H54 (cell line): Measurements from ENCODE around the gene C14orf180.

Experiments
- DNase-seq: peaks from one replicate; pipeline ENCODE4 v3.0.0; 2011; ENCODE audit warnings: low spot score, mixed read lengths; ENCODE audit not compliant: insufficient read length
- FAIRE-seq: peaks from 3 replicates; lab custom pipeline; 2011; peaks lifted over from hg19 to GRCh38; lab: Jason Lieb, UNC
- POLR2A ChIP-seq: IDR thresholded peaks from 2 replicates; pipeline ENCODE4 v1.6.1; 2011; ENCODE audit warnings: low read depth, mild to moderate bottlenecking, low read length

The C14orf180 gene

DNA sequence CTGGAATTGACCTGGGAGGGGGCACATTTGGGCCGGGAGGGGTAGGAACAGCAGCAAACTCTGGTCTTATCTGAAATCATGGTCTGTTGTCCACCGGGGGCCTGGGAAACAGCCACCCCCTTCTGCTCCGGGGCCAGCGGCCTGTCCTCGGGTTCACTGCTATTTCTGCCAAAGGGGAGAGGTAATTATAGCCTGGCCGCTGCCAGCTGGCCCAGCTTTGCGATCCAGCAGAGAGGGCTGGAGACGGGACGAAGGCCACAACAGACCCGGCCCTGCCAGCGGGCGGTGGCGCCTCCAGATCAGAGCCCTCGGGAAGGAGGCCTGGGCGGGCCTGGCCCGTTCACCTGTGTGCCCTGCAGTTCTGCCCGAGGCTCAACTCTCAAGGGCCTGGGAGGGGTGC lies at the start of gene C14orf180:
C14orf180 (plus strand) TSS at position 258 of the 400 bp plus-strand sequence. CDS start 6,667 bp downstream, outside the sequence.
- TF ChIP-seq POLR2A, result no peak
- no peak for FAIRE-seq
- no peak for DNase-seq

DNA sequence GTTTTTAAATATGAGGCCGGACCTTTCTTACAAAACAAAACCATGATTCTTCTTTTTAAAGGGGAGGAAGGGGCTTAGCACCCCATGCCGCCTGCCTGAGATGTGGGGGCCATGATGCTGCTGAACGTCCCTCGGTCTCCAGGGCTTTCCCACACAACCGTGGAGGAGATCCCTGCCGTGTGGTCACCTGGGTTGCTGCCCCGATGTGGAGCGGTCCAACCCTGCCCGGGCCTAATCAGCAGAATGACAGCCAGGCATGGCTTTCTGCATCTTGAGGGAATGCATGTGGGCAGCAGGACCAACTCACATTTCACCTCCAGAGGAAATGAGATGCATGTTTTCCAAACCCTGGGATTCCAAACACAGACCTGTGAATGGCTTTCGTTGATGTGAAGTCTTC lies 48.9 kb upstream of the C14orf180 start:
- FAIRE-seq (no peak), DNase-seq (no peak)
- no peak for TF ChIP-seq POLR2A

DNA sequence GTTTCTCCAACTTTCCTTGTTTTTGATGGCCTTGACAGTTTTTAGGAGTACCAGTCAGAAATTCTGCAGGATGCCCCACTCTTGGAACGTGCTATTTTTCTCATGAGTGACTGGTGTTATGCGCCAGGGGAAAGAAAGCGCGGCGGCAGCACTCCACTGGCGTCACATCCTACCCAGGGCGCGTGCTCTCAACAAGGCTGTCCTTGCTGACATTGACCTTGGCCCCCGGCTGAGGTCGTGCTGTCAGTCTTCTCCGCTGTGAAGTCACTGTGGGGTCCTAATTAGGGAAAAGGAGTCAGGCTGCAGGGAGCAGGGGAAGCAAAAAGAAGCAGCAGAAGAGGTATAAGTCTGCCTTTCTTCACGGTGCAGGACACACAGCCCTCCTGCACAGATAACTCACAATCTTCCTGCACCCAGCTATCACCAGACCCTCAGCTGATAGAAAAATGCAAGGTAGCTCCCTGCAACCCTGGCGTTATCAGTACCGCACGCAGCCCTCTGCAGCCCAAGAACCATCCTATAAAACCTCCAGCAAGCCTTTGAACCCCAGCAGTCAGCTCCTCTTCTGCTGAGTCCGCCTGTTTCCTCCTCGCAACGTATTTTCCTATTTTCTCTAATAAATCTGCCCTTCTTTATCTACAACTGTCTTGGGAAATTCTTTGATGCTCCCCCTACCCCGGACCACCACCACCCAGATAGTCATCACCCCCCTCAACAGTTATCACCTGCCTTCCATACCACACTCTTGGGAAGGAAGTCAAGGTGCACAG lies 48.0 kb upstream of the C14orf180 start:
- no peak for TF ChIP-seq POLR2A
- FAIRE-seq, result no peak
- no peak for DNase-seq

DNA sequence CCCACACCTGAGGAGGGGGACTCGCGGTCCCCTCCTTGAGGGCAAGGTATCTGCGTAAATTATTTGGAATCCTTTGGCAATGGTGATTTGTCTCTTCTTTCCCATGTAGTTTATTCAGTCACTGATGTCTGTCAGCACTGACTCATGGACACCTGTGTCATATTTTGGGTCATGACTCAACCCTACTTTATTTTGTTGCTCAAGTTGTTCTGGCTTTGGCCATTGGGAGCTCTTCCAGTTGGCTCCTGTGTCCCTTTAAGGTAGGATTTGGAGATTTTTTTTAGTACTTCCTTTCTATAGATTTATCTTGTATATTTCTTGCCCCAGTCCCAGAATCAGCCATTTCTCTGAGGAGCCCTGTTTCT lies 47.4 kb upstream of the C14orf180 start:
- TF ChIP-seq POLR2A, result no peak
- DNase-seq (no peak), FAIRE-seq (no peak)

DNA sequence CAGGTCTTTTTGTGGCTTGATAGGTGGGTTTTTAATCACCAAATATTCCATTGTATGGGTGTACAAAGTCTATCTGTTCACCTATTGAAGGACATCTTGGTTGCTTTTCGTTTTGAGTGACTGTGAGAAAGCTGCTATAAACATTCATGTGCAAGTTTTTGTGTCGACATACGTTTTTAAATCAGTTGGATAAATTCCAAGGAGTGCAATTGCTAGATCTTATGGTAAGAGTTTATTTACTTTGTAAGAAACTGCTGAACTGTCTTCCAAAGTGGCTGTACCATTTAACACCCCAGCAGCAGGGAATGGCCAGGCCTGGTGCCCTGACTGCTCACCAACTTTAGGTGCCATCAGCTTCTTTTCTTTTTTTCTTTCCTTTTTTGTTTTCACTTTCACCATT lies 45.5 kb upstream of the C14orf180 start:
- FAIRE-seq (no peak), DNase-seq (no peak)
- no peak for TF ChIP-seq POLR2A

DNA sequence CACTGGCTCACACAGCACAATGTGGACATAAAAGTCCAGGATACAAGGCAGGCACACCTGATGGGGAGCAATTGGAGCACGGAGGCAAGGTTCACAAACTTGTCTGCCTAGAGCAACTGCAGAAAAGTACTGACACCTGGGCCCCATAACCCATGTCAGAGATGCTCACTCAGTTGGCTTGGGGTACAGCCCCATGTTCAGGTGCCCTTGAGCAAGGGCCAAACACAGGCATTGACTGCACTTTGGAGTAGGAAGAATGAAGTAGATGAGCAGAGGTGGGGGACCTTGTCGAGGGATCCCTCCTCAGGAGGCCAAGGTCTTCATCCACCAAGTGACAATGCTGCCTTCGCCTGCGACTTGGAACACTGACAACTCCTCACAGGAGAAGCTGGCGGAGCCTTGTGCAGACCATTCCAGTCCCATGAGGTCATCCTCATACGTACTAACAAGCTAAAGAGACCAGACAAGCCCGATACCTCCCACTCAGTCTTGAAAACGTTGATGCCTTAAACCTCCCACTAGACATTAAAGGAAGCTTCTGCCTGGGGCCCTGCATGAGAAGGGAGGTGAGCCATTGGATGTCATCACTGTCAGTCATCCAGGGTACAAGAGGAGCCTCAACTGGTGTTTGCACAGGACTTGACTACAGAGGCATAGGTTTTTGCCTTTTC lies 42.5 kb upstream of the C14orf180 start:
- TF ChIP-seq POLR2A, result no peak
- peak; percentile 66 for FAIRE-seq
- peak; percentile 68 for DNase-seq

DNA sequence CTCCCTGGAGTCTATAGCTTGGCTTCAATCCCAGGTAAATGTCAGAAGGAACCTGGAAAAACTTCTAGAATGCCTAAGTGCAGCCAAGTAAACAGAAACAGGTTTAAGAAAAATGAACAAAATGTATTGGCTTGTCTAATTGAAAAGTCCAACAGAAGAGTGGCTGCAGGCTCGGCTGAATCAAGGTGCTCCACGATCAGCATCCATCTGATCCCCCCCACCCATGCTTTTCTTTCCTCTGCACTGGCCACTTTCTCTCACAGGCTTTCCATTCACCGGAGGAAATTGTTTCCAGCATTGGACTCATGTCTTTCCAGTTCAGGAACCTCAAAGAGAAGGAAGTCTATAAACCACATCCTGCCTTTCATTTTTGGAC lies 42.0 kb upstream of the C14orf180 start:
- no peak for FAIRE-seq
- DNase-seq, result no peak
- TF ChIP-seq POLR2A, result no peak

DNA sequence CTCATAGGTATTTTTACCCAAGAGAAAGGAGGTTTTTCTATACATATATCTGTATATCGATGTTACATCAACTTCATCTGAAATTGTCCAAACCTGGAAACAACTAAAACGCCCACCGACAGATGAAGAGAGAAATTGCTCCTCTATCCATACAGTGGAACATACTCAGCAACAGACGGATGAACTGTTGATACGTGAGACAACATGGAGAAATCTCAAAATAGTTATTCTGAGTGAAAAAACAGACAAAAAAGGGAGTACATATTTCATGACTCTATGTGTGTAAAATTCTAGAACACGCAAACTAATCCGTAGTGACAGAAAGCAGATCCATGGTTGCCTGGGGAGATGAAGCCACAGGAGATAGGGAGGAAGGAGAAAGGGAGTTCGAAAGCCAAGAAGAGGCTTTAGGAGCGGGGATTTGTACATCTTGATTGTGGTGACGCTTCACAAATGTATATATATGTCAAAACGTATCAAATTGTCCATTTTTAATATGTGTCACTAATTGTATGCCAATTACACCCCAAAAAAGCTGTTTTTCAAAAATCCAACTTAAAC lies 37.6 kb upstream of the C14orf180 start:
- no peak for TF ChIP-seq POLR2A

DNA sequence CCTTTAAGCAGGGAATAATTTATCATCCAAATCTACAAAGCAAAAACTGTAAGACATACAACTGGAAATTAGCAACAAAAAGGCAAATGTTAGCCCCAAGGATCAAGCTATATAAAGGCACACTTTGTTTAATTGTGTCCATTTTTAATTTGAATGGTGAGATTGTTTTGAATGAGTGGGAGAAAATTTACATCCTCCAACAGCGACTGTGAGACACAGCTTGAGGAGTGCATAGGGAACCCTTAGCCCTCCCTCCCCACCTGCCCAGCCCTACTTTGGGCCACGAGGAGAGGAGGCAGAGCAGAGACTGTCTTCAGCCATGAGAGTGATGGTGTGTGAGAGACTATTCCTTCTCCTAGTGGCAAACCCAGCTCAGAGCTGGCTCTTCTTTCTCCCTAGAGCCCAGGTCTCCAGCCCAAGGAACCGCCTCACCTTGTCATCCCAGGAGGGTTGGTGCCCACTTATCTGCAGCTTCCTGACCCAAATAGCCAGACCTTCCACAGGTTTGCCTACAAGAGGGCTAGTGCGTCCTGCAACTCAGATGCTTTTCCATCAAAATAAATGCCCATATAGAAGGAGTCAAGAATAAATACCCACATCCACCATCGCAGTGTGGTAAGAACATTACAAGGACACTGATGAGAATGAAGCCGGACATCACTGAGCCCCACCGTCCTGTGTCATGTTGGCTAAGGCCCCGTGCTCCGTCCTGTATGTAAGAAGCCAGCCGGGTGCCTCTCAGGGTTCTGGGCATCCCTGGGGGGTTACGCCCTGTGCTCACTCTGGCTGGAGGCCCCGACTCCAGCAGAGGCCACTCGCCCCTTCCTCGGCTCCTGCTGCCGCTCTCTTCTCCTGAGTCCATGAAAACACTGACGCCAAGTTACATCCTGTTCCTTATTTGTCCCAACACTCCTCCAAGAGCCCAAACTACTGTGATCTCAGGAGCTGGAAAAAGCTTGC lies 36.4 kb upstream of the C14orf180 start:
- no peak for TF ChIP-seq POLR2A

More for the DNA sequence above, 37.6 kb upstream of the C14orf180 start:
- DNase-seq (no peak), FAIRE-seq (no peak)

DNA sequence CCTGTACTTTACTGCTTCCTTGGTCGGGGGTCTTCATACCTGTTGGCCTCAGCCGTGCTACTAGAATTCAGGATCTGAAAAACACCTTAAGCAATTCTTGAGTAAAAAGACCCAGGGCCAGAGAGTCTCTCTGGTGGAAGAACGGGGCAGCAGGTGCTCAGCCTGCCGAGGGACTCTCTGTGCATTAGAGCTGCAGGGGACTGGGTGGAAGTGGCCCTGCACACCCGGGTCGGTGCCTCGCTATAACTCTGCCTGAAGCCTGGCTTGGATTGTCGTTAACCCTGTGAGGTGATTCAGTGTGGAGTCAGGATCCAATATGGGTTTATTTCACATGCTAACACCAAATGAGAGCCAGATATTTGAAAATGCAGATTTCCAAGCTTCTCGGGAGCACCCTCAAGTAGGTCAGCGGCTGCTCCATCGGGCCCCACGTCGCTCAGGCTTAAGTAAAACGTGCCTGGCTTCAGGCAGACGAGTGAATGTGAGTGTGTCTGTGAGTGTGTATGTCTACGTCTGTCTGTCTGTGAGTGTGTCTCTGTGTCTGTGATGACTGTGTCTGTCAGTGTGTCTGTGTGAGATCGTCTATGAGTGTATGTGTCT lies 35.1 kb upstream of the C14orf180 start:
- DNase-seq, result no peak
- no peak for FAIRE-seq
- no peak for TF ChIP-seq POLR2A

More for the DNA sequence above, 36.4 kb upstream of the C14orf180 start:
- no peak for DNase-seq
- FAIRE-seq, result no peak

DNA sequence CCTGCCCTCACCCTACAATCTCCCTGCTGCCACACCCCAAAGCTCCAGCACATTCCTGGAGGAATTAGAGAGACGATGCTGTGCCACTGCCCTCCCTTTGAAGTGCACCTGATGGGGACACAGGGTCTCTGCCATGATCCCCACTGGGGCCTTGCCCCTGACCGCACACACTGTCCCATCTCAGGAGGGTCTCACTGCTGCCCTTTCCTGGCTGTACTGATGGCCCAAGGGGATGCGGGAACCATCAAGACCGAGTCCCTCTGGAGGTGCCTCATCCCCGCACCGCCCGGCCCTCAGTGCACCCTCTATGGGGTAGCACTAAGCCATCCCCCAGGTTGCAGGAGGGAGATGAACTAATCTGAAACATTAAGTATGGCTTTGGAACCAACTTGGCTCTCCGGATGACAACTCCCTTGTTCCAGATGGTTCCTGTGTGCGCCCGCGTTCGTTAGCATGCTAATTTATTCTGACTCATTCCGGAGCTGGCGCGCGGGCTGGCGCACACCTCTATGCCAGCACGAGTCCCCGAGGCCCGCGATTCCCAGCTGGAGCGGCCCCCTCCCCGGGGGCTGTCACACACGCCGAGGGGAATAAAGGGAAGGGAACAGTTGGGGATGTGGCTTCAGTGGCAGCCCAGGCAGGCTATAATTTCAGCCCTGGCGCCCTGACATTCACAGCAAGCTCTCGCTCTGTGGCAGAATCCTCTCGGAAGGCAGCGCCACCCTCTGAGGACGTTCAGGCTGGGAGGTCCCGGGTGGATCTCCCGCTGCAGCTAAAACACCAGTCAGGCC lies 34.2 kb upstream of the C14orf180 start:
- no peak for TF ChIP-seq POLR2A
- FAIRE-seq, result no peak
- DNase-seq, result no peak

DNA sequence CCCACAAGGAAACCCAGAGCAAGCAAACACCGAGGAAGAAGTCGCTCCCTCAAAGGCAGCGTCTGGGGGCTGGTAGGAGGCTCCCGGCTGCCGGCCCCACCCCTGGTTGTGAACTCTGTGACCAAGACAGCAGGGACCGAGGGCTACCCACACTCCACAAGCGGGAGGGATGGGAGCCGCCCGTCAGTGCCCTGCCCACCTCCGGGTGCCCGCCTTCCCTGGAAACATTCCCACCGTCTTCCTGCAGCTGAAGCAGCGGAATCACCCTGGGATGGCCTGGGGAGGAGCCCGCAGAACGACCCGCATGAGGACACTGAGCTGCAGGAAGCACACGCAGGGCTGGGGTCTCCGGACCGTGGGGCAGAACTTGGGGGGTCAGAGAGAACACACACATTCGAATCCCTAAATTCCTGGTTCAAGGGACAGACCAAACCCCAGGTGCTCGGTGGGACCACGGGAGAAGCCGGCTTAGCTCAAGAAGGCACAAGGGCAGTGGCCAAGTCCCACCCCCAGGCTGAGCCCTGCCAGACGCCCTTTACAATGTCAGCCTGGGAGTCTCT lies 33.5 kb upstream of the C14orf180 start:
- DNase-seq (no peak), FAIRE-seq (no peak)
- no peak for TF ChIP-seq POLR2A
